ENCODE results near the gene BICRA. TPM values are rescaled to one million over a fixed set of nuclear protein-coding genes. Genes with fewer than 3 reads are reported as not detected.

BICRA gene
- total and polyA plus RNA-seq, 2 of the 4 experiments (the other 2 are of a cell fraction) = 1.8 to 3.5 TPM

DNA sequence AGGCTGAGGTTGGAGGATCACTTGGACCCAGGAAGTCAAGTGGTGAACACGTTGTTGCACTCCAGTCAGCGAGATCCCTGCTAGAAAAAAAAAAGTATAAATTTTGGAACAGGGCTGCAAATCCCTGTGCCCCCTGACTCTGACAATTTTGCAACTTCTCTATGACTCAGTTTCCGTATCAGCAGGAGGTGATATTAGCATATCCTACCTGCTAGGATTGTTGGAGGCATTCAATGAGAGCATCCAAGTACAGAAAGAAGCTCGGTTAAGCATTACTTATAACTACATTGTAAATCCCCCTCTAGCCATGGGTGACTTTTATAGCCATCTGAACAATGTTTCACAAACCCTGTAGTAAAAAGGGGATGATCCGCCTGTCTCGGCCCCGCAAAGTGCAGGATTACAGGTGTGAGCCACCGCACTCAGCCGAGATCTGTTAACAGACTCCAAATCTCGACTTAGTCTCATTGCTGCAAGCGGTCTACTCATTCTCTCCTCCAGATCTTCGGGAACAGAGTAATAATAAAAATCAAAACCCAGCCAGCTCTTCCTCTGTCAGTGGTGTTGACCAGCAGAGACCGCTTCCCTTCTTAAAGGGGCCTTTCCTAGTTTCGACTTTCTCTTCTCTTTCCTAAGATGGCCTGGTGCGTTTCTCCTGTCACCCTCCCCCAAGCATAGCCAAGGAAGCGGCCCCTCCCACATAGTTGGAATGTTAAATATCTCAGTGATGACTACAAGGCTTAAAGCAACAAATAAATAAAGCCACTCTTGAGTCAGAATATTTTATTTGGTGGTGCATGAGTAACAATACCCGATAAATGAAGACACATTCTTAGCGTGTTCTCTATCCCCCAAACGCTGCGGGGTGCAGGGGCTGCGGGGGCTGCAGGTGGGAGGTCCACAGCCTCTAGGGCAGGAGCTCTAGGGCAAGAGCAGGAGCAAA is 10.3 kb upstream of the BICRA start:
- H3K4me3 ChIP-seq (ENCODE audit: insufficient read depth, low read depth, low read length) = peak overlapping the region; percentile 52
- H2BK120ac ChIP-seq (ENCODE audit: low read depth, low read length) = peak overlapping the region; percentile 97
- peak overlapping the region; percentile 83 for H2AFZ ChIP-seq (replicated peaks; ENCODE audit: low read length, poor library complexity)
- DNase-seq (peak; percentile 96), ATAC-seq (ENCODE audit: low read depth) (peak; percentile 71)
- peak overlapping the region; percentile 56 for H4K5ac ChIP-seq (ENCODE audit: low read depth, low read length)
- H3K4me2 ChIP-seq (ENCODE audit: low read depth, low read length) = peak overlapping the region; percentile 91
- peak overlapping the region; percentile 94 for H4K91ac ChIP-seq (ENCODE audit: insufficient read depth, low read depth, low read length)
- peak overlapping the region; percentile 97 for H2BK20ac ChIP-seq (ENCODE audit: low read depth, low read length)
- H2AK9ac ChIP-seq (replicated peaks; ENCODE audit: low read depth, low read length, poor library complexity) = peak overlapping the region; percentile 82
- H4K20me1 ChIP-seq (ENCODE audit: insufficient read depth, low read length) = no peaks in the 10 kb centered on the region
- ChIA-PET POLR2A (ENCODE audit: unreplicated experiment) (no interaction called here), CTCF (interaction anchor here (0.6 to 2.8 kb wide), 2 partner anchors 62 to 83 kb away, joined by 3 to 8 read pairs; partner anchors contain the start of gene NAPA)
- peak overlapping the region; percentile 95 for H3K27ac ChIP-seq (ENCODE audit: insufficient read depth, low read length)
- in situ Hi-C loops (cut with MboI; ENCODE audit: low sequenced_read_pairs) = no loop called here
- no peaks in the 10 kb centered on the region for H3K9me3 ChIP-seq (ENCODE audit: control insufficient read depth, insufficient read depth, low read length)
- peak overlapping the region; percentile 94 for H2BK5ac ChIP-seq (ENCODE audit: low read depth, low read length, poor library complexity, severe bottlenecking)
- H3K14ac ChIP-seq (replicated peaks; ENCODE audit: low read depth, low read length) = peak overlapping the region; percentile 90
- peaks cover 0 to 8% of the 10 kb centered on the region in 2 experiments; a peak in 1 of 4 replicates for H3K79me1 ChIP-seq (ENCODE audit: low read depth in 1 of 2, low read length in 2 of 2)
- H3K9me1 ChIP-seq (ENCODE audit: insufficient read depth, low read length) = peaks cover 8% of the 10 kb centered on the region; the same call in 1 of the 2 replicates
- peak overlapping the region; percentile 89 for H3K18ac ChIP-seq (ENCODE audit: low read depth, low read length)
- dilution Hi-C loops (cut with HindIII; ENCODE audit: low sequenced_read_pairs, unreplicated experiment) = no loop called here
- H2BK15ac ChIP-seq (ENCODE audit: low read depth, low read length) = peak overlapping the region; percentile 81
- no CpG with 5 or more reads among the region's 21 CpGs for WGBS, 2 experiments (ENCODE audit: extremely low coverage in 2 of 2, insufficient read length in 1 of 2)
- H3K36me3 ChIP-seq (ENCODE audit: control insufficient read depth, insufficient read depth, low read length) = no peaks in the 10 kb centered on the region
- H3K4me1 ChIP-seq (ENCODE audit: control insufficient read depth, insufficient read depth, low read length) = peaks cover 3% of the 10 kb centered on the region; the same call in 1 of the 2 replicates
- TSS peak; percentile 57 for BruUV-seq (replicated peaks)
- peak overlapping the region; percentile 97 for H2AK5ac ChIP-seq (ENCODE audit: low read depth, low read length)
- H3K56ac ChIP-seq (ENCODE audit: extremely low read depth, insufficient read depth, low read length) = peak overlapping the region; percentile 98
- H3K27me3 ChIP-seq (ENCODE audit: control insufficient read depth, insufficient read depth, low read length) = no peaks in the 10 kb centered on the region
- H3K4ac ChIP-seq (ENCODE audit: low read depth, low read length) = peak overlapping the region; percentile 94
- H4K8ac ChIP-seq (ENCODE audit: low read depth in 2 of 2, low read length in 2 of 2) = peak overlapping the region; percentile 92 to 94
- intact Hi-C loops (cut with micrococcal nuclease) = loop anchor here (5.0 kb wide), 1 partner anchor 171 kb away; no protein-coding TSS in a partner anchor
- H3K23ac ChIP-seq (ENCODE audit: low read depth, low read length) = peak overlapping the region; percentile 92
- peak overlapping the region; percentile 86 for H3K9ac ChIP-seq (ENCODE audit: low read depth, low read length)
- TF ChIP-seq SMC3 (IDR thresholded peaks at IDR 0.05; ENCODE audit: low read depth, low read length) = peak; percentile 19; the same call in 1 of the 2 replicates
- peak; percentile 51; the same call in 1 of the 2 replicates for TF ChIP-seq BHLHE40 (IDR thresholded peaks at IDR 0.05; ENCODE audit: low read depth, low read length)
- peak; percentile 94 for TF ChIP-seq MAZ (IDR thresholded peaks at IDR 0.05; ENCODE audit: borderline replicate concordance, low read depth, low read length)
- TF ChIP-seq POLR2A (IDR thresholded peaks at IDR 0.05; ENCODE audit: low read depth, low read length) = no peak
- TF ChIP-seq RAD21 (IDR thresholded peaks at IDR 0.05; ENCODE audit: low read length) = peak; percentile 39
- TF ChIP-seq, protein P1, sequence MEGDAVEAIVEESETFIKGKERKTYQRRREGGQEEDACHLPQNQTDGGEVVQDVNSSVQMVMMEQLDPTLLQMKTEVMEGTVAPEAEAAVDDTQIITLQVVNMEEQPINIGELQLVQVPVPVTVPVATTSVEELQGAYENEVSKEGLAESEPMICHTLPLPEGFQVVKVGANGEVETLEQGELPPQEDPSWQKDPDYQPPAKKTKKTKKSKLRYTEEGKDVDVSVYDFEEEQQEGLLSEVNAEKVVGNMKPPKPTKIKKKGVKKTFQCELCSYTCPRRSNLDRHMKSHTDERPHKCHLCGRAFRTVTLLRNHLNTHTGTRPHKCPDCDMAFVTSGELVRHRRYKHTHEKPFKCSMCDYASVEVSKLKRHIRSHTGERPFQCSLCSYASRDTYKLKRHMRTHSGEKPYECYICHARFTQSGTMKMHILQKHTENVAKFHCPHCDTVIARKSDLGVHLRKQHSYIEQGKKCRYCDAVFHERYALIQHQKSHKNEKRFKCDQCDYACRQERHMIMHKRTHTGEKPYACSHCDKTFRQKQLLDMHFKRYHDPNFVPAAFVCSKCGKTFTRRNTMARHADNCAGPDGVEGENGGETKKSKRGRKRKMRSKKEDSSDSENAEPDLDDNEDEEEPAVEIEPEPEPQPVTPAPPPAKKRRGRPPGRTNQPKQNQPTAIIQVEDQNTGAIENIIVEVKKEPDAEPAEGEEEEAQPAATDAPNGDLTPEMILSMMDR (conservative IDR thresholded peaks at IDR 0.05; ENCODE audit: low read depth, low read length) = no peak
- peak; percentile 78 for TF ChIP-seq FOS (IDR thresholded peaks at IDR 0.05; ENCODE audit: low read depth, low read length)
- TF ChIP-seq, protein P2, sequence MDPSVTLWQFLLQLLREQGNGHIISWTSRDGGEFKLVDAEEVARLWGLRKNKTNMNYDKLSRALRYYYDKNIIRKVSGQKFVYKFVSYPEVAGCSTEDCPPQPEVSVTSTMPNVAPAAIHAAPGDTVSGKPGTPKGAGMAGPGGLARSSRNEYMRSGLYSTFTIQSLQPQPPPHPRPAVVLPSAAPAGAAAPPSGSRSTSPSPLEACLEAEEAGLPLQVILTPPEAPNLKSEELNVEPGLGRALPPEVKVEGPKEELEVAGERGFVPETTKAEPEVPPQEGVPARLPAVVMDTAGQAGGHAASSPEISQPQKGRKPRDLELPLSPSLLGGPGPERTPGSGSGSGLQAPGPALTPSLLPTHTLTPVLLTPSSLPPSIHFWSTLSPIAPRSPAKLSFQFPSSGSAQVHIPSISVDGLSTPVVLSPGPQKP (IDR thresholded peaks at IDR 0.05; ENCODE audit: borderline replicate concordance, low read depth, low read length) = no peak
- TF ChIP-seq NFE2L2 (IDR thresholded peaks at IDR 0.05; ENCODE audit: low read depth, low read length) = no peak
- TF ChIP-seq CEBPB (IDR thresholded peaks at IDR 0.05; ENCODE audit: low read depth, low read length) = peak; percentile 63
- TF ChIP-seq, protein P3, sequence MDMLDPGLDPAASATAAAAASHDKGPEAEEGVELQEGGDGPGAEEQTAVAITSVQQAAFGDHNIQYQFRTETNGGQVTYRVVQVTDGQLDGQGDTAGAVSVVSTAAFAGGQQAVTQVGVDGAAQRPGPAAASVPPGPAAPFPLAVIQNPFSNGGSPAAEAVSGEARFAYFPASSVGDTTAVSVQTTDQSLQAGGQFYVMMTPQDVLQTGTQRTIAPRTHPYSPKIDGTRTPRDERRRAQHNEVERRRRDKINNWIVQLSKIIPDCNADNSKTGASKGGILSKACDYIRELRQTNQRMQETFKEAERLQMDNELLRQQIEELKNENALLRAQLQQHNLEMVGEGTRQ (IDR thresholded peaks at IDR 0.05; ENCODE audit: low read depth, low read length) = no peak
- TF ChIP-seq RFX5 (IDR thresholded peaks at IDR 0.05; ENCODE audit: low read depth, low read length) = no peak
- TF ChIP-seq CHD1 (IDR thresholded peaks at IDR 0.05; ENCODE audit: low read depth, low read length) = no peak
